ENCODE measurements around the gene NOS3.

The NOS3 gene

GRCh38 chr7:150993511-150993910 is 2.7 kb downstream of the NOS3 start:
- Mint-ChIP-seq H3K9me3 (peaks cover 17% of the 10 kb centered on the region), H3K4me3 (no peak overlapping the region), H3K36me3 (ENCODE audit: low read depth) (no peaks in the 10 kb centered on the region), H3K27ac (no peak overlapping the region), H3K27me3 (peaks cover 6% of the 10 kb centered on the region), H3K4me1 (peaks cover 21% of the 10 kb centered on the region)
- DNase-seq (no peak), ATAC-seq (no peak)

- H3K4me1 Mint-ChIP-seq: peaks cover 21% of the 10 kb centered on the region
- H3K27me3 Mint-ChIP-seq: peaks cover 4% of the 10 kb centered on the region
- H3K4me3 Mint-ChIP-seq: no peak overlapping the region
- no peak for DNase-seq
- ATAC-seq: peak; percentile 42
- no peaks in the 10 kb centered on the region for H3K36me3 Mint-ChIP-seq (ENCODE audit: low read depth)
- peaks cover 17% of the 10 kb centered on the region for H3K9me3 Mint-ChIP-seq
- no peak overlapping the region for H3K27ac Mint-ChIP-seq
These were observed 3.5 kb downstream of the NOS3 start for GRCh38 chr7:150994141-150994837.

- H3K4me3 Mint-ChIP-seq: no peak overlapping the region
- peaks cover 21% of the 10 kb centered on the region for H3K4me1 Mint-ChIP-seq
- H3K36me3 Mint-ChIP-seq (ENCODE audit: low read depth): no peaks in the 10 kb centered on the region
- peaks cover 4% of the 10 kb centered on the region for H3K27me3 Mint-ChIP-seq
- no peak for DNase-seq
- ATAC-seq: no peak
- no peak overlapping the region for H3K27ac Mint-ChIP-seq
- H3K9me3 Mint-ChIP-seq: peaks cover 15% of the 10 kb centered on the region
These were observed 4.2 kb downstream of the NOS3 start for GRCh38 chr7:150994838-150995510.

GRCh38 chr7:150996376-150997074 is 5.7 kb downstream of the NOS3 start:
- Mint-ChIP-seq H3K4me3 (no peak overlapping the region), H3K27me3 (peaks cover 4% of the 10 kb centered on the region), H3K36me3 (ENCODE audit: low read depth) (no peaks in the 10 kb centered on the region), H3K27ac (no peak overlapping the region), H3K9me3 (no peaks in the 10 kb centered on the region), H3K4me1 (peaks cover 21% of the 10 kb centered on the region)
- ATAC-seq (no peak), DNase-seq (no peak)

GRCh38 chr7:150997075-150997511 is 6.3 kb downstream of the NOS3 start:
- no peak for ATAC-seq
- Mint-ChIP-seq H3K27ac (no peak overlapping the region), H3K4me1 (peaks cover 21% of the 10 kb centered on the region), H3K27me3 (peaks cover 4% of the 10 kb centered on the region), H3K36me3 (ENCODE audit: low read depth) (no peaks in the 10 kb centered on the region), H3K9me3 (no peaks in the 10 kb centered on the region), H3K4me3 (no peak overlapping the region)
- no peak for DNase-seq

- Mint-ChIP-seq H3K4me3 (no peak overlapping the region), H3K27ac (peak overlapping the region; percentile 35)
- ATAC-seq: no peak
These were observed 7.0 kb downstream of the NOS3 start for GRCh38 chr7:150997817-150998216.

GRCh38 chr7:150998341-150998740 is 7.5 kb downstream of the NOS3 start:
- Mint-ChIP-seq H3K36me3 (ENCODE audit: low read depth) (no peaks in the 10 kb centered on the region), H3K4me3 (no peak overlapping the region), H3K9me3 (no peaks in the 10 kb centered on the region), H3K27ac (no peak overlapping the region), H3K27me3 (peaks cover 4% of the 10 kb centered on the region), H3K4me1 (peaks cover 21% of the 10 kb centered on the region)
- no peak for ATAC-seq
- no peak for DNase-seq

More at GRCh38 chr7:150997817-150998216, 7.0 kb downstream of the NOS3 start:
- no peaks in the 10 kb centered on the region for H3K9me3 Mint-ChIP-seq
- DNase-seq: no peak
- peaks cover 21% of the 10 kb centered on the region for H3K4me1 Mint-ChIP-seq
- no peaks in the 10 kb centered on the region for H3K36me3 Mint-ChIP-seq (ENCODE audit: low read depth)
- peaks cover 4% of the 10 kb centered on the region for H3K27me3 Mint-ChIP-seq

- ATAC-seq (no peak), DNase-seq (no peak)
- Mint-ChIP-seq H3K27me3 (peaks cover 4% of the 10 kb centered on the region), H3K36me3 (ENCODE audit: low read depth) (no peaks in the 10 kb centered on the region), H3K4me3 (no peak overlapping the region), H3K4me1 (peaks cover 21% of the 10 kb centered on the region), H3K27ac (no peak overlapping the region), H3K9me3 (no peaks in the 10 kb centered on the region)
These were observed 8.2 kb downstream of the NOS3 start for GRCh38 chr7:150999001-150999400.

- Mint-ChIP-seq H3K27ac (no peak overlapping the region), H3K27me3 (peaks cover 4% of the 10 kb centered on the region), H3K36me3 (ENCODE audit: low read depth) (no peaks in the 10 kb centered on the region), H3K9me3 (no peaks in the 10 kb centered on the region), H3K4me3 (no peak overlapping the region), H3K4me1 (peaks cover 21% of the 10 kb centered on the region)
- DNase-seq: no peak
- ATAC-seq: no peak
These were observed 8.8 kb downstream of the NOS3 start for GRCh38 chr7:150999497-151000230.

GRCh38 chr7:151000897-151001495 is 10.2 kb downstream of the NOS3 start:
- Mint-ChIP-seq H3K27me3 (peaks cover 4% of the 10 kb centered on the region), H3K4me3 (no peak overlapping the region), H3K9me3 (no peaks in the 10 kb centered on the region), H3K27ac (no peak overlapping the region), H3K36me3 (ENCODE audit: low read depth) (no peaks in the 10 kb centered on the region), H3K4me1 (peaks cover 19% of the 10 kb centered on the region)
- ATAC-seq (no peak), DNase-seq (no peak)

- Mint-ChIP-seq H3K9me3 (no peaks in the 10 kb centered on the region), H3K4me3 (no peak overlapping the region), H3K27ac (no peak overlapping the region), H3K27me3 (peaks cover 4% of the 10 kb centered on the region), H3K4me1 (peaks cover 19% of the 10 kb centered on the region), H3K36me3 (ENCODE audit: low read depth) (no peaks in the 10 kb centered on the region)
- ATAC-seq (no peak), DNase-seq (no peak)
These were observed 10.7 kb downstream of the NOS3 start for GRCh38 chr7:151001546-151001945.

- H3K9me3 Mint-ChIP-seq: no peaks in the 10 kb centered on the region
- H3K36me3 Mint-ChIP-seq (ENCODE audit: low read depth): no peaks in the 10 kb centered on the region
- H3K27ac Mint-ChIP-seq: no peak overlapping the region
- peaks cover 16% of the 10 kb centered on the region for H3K4me1 Mint-ChIP-seq
- no peak overlapping the region for H3K4me3 Mint-ChIP-seq
- no peak for ATAC-seq
- no peak for DNase-seq
- H3K27me3 Mint-ChIP-seq: no peaks in the 10 kb centered on the region
These were observed 12.8 kb downstream of the NOS3 start for GRCh38 chr7:151003572-151003971.

- ATAC-seq: no peak
- no peak overlapping the region for H3K27ac Mint-ChIP-seq
- H3K4me1 Mint-ChIP-seq: peaks cover 21% of the 10 kb centered on the region
- no peaks in the 10 kb centered on the region for H3K9me3 Mint-ChIP-seq
- no peaks in the 10 kb centered on the region for H3K27me3 Mint-ChIP-seq
- no peak for DNase-seq
- H3K4me3 Mint-ChIP-seq: no peak overlapping the region
- H3K36me3 Mint-ChIP-seq (ENCODE audit: low read depth): no peaks in the 10 kb centered on the region
These were observed 14.7 kb downstream of the NOS3 start for GRCh38 chr7:151005566-151005965.

GRCh38 chr7:151006590-151007300 is 15.9 kb downstream of the NOS3 start:
- Mint-ChIP-seq H3K4me1 (peaks cover 31% of the 10 kb centered on the region), H3K27ac (no peak overlapping the region)

More at GRCh38 chr7:151006590-151007300, 15.9 kb downstream of the NOS3 start:
- no peak for ATAC-seq
- H3K4me3 Mint-ChIP-seq: no peak overlapping the region
- H3K27me3 Mint-ChIP-seq: no peaks in the 10 kb centered on the region
- H3K36me3 Mint-ChIP-seq (ENCODE audit: low read depth): no peaks in the 10 kb centered on the region
- DNase-seq: no peak
- H3K9me3 Mint-ChIP-seq: no peaks in the 10 kb centered on the region
